SK-N-MC (cell line): ENCODE data around the gene ITPR3.

Experiments
- EZH2 ChIP-seq: fragments of 200-600 bp; sonication (generic); IDR thresholded peaks from one replicate; pipeline ENCODE4 v1.6.1; 2017; ENCODE audit warnings: antibody characterized with exemption
- FOXP2 ChIP-seq: optimal IDR thresholded peaks from 2 replicates; pipeline ENCODE3; 2011; ENCODE audit warnings: mild to moderate bottlenecking, moderate library complexity; ENCODE audit not compliant: insufficient read depth; ENCODE audit errors: extremely low read length, control extremely low read depth
- POLR2AphosphoS5 ChIP-seq: IDR thresholded peaks from 2 replicates; pipeline ENCODE4 v1.6.1; 2012; ENCODE audit warnings: mild to moderate bottlenecking, low read depth, low read length, borderline replicate concordance

DNA sequence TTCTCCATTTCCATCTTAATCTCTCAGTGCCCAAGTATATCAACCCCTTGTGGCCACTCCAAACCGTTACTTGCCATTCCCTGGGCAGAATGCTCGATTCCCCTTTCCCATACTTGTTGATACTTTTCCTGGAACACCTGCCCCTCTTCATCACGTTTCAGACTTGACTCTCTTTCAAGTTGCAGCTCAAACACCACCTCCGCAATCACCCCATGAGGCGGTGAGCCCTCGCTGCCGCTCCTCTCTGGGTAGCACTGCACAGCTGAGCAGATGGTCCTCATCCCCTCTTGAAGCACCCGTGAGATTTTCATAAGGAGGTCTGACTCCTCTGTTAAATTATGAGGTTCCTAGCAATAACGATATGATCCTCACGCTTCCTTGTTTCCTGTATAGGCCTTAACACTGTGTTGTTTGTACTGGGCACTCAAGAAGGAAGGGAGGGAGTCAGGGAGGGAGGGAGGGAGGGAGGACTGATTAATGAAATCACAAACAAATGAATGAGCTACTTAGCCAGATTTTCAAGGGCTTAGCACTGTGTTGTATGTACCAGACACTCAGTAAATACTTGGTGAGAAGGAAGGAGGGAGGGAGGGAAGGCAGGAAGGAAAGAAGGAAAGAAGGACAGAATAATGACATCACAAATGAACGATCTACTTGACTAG lies 98.3 kb downstream of the ITPR3 start:
- no peak for TF ChIP-seq FOXP2
- TF ChIP-seq EZH2, result no peak
- no peak for TF ChIP-seq POLR2AphosphoS5
